ENCODE measurements around the gene LMCD1.

LMCD1 gene

GRCh38 chr3:8575364-8576104, 73.9 kb downstream of the LMCD1 start:
- no peaks in the 10 kb centered on the region for H3K79me2 ChIP-seq (ENCODE audit: insufficient read depth, low read length)
- TF ChIP-seq CTCF (IDR thresholded peaks at IDR 0.05; ENCODE audit: low read length) (no peak), EZH2 (IDR thresholded peaks at IDR 0.05; ENCODE audit: borderline replicate concordance, low read length) (no peak)
- H3K9ac ChIP-seq (ENCODE audit: low read length): no peak overlapping the region
- H3K27me3 ChIP-seq (ENCODE audit: insufficient read depth, low read length): no peaks in the 10 kb centered on the region
- no peak overlapping the region for H3K4me2 ChIP-seq (ENCODE audit: low read length)
- H2AFZ ChIP-seq (ENCODE audit: low read length): no peak overlapping the region
- no peaks in the 10 kb centered on the region for H3K36me3 ChIP-seq (ENCODE audit: insufficient read depth, low read length)
- H3K27ac ChIP-seq (ENCODE audit: low read depth, low read length, poor library complexity, severe bottlenecking): no peak overlapping the region
- no peaks in the 10 kb centered on the region for H3K9me2 ChIP-seq (ENCODE audit: low read depth, low read length)
- H4K20me1 ChIP-seq (ENCODE audit: insufficient read depth, low read length): no peaks in the 10 kb centered on the region
- H3K4me1 ChIP-seq (ENCODE audit: insufficient read depth, low read length, severe bottlenecking): no peaks in the 10 kb centered on the region
- H3K9me3 ChIP-seq (ENCODE audit: low read length): no peaks in the 10 kb centered on the region
- H3K4me3 ChIP-seq (ENCODE audit: low read depth, low read length, poor library complexity, severe bottlenecking): no peak overlapping the region
- no peaks in the 10 kb centered on the region for H3F3A ChIP-seq (ENCODE audit: insufficient read depth, low read length)

- no peak for TF ChIP-seq EZH2 (IDR thresholded peaks at IDR 0.05; ENCODE audit: borderline replicate concordance, low read length)
- TF ChIP-seq CTCF (IDR thresholded peaks at IDR 0.05; ENCODE audit: low read length): no peak
- no peak overlapping the region for H2AFZ ChIP-seq (ENCODE audit: low read length)
- H3K9me2 ChIP-seq (ENCODE audit: low read depth, low read length): no peaks in the 10 kb centered on the region
- H3K4me2 ChIP-seq (ENCODE audit: low read length): no peak overlapping the region
- no peak overlapping the region for H3K9ac ChIP-seq (ENCODE audit: low read length)
- H3K36me3 ChIP-seq (ENCODE audit: insufficient read depth, low read length): no peaks in the 10 kb centered on the region
- H3F3A ChIP-seq (ENCODE audit: insufficient read depth, low read length): no peaks in the 10 kb centered on the region
- H3K27ac ChIP-seq (ENCODE audit: low read depth, low read length, poor library complexity, severe bottlenecking): no peak overlapping the region
- no peaks in the 10 kb centered on the region for H4K20me1 ChIP-seq (ENCODE audit: insufficient read depth, low read length)
- H3K4me3 ChIP-seq (ENCODE audit: low read depth, low read length, poor library complexity, severe bottlenecking): no peak overlapping the region
- H3K4me1 ChIP-seq (ENCODE audit: insufficient read depth, low read length, severe bottlenecking): no peaks in the 10 kb centered on the region
- no peaks in the 10 kb centered on the region for H3K27me3 ChIP-seq (ENCODE audit: insufficient read depth, low read length)
- no peaks in the 10 kb centered on the region for H3K9me3 ChIP-seq (ENCODE audit: low read length)
- no peaks in the 10 kb centered on the region for H3K79me2 ChIP-seq (ENCODE audit: insufficient read depth, low read length)
Observed at GRCh38 chr3:8576436-8576835, 74.8 kb downstream of the LMCD1 start.

GRCh38 chr3:8576841-8577571, 75.4 kb downstream of the LMCD1 start:
- H3K9ac ChIP-seq (ENCODE audit: low read length): no peak overlapping the region
- H2AFZ ChIP-seq (ENCODE audit: low read length): no peak overlapping the region
- no peaks in the 10 kb centered on the region for H3F3A ChIP-seq (ENCODE audit: insufficient read depth, low read length)
- no peaks in the 10 kb centered on the region for H3K9me2 ChIP-seq (ENCODE audit: low read depth, low read length)
- no peaks in the 10 kb centered on the region for H3K79me2 ChIP-seq (ENCODE audit: insufficient read depth, low read length)
- H3K4me3 ChIP-seq (ENCODE audit: low read depth, low read length, poor library complexity, severe bottlenecking): no peak overlapping the region
- no peaks in the 10 kb centered on the region for H3K36me3 ChIP-seq (ENCODE audit: insufficient read depth, low read length)
- no peak overlapping the region for H3K4me2 ChIP-seq (ENCODE audit: low read length)
- no peak overlapping the region for H3K27ac ChIP-seq (ENCODE audit: low read depth, low read length, poor library complexity, severe bottlenecking)
- H3K27me3 ChIP-seq (ENCODE audit: insufficient read depth, low read length): no peaks in the 10 kb centered on the region
- no peaks in the 10 kb centered on the region for H4K20me1 ChIP-seq (ENCODE audit: insufficient read depth, low read length)
- no peak for TF ChIP-seq EZH2 (IDR thresholded peaks at IDR 0.05; ENCODE audit: borderline replicate concordance, low read length)
- TF ChIP-seq CTCF (IDR thresholded peaks at IDR 0.05; ENCODE audit: low read length): no peak
- H3K9me3 ChIP-seq (ENCODE audit: low read length): no peaks in the 10 kb centered on the region
- no peaks in the 10 kb centered on the region for H3K4me1 ChIP-seq (ENCODE audit: insufficient read depth, low read length, severe bottlenecking)
